CD4-positive, alpha-beta T cell treated with Interleukin-10 for 1 hour (primary cell): ENCODE results near the gene PSMB7.
A peak's percentile ranks its signal among the peaks of the same experiment; 100 is the strongest.

Experiments used
- DNase-seq: peaks from one replicate; pipeline ENCODE4 v3.0.0-alpha.2; 2020

PSMB7 gene

DNA sequence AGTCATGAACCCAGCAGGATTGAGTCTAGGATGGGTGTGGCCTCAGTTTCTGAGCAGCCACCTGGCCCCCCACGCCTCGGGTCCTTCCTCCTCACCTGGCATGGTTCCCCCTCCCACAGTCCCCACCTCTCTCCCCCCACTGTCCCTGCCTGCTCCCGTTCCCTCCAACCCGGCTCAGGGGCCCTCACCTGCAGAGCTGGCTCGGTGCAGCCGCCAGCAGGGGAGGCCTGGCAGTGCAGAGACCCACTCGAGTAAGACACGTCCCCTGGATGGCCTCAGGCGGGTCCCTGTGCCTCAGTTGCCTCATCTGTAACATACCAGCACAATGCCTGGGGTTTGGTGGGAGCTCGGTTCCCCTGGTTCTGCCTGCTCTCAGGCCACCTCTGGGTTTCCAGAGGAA, 91.3 kb downstream of the PSMB7 start:
- DNase-seq = no peak

DNA sequence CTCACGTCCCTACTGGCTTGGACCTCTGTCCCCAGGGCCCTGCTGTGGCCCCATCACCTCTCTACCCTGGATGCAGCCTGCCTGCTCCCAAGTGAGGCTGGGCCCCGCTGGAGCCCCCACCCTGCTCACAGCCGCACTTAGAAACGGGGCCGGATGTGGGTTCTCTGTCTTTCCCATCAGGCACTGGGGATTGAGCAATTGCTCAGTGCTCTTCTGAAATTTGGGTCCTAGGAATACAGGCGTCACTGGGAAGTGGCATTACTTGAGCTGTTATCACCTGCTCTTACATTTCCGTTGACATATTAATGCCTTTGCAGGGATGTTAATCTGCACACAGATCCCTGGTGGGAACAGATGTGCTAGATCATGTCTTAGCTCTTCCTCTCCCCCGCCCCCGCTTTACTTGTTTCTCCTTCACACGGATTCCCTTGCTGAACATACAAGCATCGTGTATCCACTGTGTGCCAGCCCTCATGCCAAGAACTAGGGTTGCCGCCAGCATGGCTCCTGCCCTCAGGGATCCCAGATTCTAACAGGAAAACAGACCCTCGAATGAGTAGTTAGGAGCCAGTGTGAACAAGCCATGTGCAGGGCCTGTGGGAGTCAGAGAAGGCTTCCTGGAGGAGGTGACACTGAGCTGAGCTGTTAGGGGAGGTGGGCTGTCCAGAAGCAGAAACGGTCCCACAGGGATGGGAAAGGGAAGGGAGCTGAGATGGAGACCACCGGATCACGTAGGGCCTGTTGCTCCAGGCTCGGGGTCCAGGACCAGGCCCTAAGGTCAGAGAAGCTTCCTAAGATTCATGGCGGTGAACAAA, 92.4 kb downstream of the PSMB7 start:
- DNase-seq = no peak

GRCh38 chr9:124321935-124322334, 93.3 kb downstream of the PSMB7 start:
- no peak for DNase-seq

- DNase-seq = no peak
These were observed 93.8 kb downstream of the PSMB7 start for GRCh38 chr9:124321416-124321815.

DNA sequence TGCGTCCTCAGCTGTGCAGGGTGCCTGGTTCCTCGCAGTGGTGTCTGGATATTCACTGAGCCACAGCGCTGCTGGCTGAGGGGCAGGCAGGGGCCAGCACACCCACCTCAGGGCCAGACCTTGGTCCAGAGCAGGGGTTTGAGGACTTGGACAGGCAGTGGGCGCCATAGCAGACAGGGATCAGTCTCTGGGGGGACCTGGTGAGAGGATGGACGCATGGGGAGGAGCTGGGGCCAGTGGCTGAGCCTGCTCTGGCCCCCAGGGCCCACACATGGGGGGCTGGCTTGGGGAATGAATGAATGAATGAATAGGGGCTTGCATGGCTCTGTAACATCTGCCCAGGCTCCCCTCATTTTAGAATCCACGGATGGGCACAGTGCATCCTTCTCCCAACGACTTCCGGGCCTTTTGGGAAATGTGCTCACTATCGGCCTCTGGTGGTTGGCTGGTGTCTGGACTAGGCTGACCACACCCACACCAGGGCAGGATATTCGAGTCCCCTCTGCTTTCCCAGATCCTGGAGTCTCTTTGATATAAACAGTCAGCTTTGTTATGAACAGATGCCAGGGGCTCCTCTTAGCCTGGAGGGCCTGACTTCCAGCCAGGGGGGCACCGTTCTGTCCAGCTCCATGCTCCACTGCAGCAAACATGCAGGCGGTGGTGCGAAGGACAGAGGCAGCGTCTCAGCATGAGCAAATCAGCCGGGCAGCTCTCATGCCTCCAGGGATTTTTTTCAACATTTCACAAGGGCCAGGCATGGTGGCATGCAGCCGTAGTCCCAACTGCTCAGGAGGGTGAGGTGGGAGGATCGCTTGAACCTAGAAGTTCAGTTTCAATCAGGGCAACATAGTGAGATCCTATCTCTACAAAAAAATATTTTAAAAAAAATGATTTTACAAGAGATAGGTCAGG, 94.9 kb downstream of the PSMB7 start:
- peak; percentile 47 for DNase-seq

- no peak for DNase-seq
These were observed 99.4 kb downstream of the PSMB7 start for GRCh38 chr9:124315882-124316281.

GRCh38 chr9:124313940-124314339, 101.3 kb downstream of the PSMB7 start:
- DNase-seq = no peak

DNA sequence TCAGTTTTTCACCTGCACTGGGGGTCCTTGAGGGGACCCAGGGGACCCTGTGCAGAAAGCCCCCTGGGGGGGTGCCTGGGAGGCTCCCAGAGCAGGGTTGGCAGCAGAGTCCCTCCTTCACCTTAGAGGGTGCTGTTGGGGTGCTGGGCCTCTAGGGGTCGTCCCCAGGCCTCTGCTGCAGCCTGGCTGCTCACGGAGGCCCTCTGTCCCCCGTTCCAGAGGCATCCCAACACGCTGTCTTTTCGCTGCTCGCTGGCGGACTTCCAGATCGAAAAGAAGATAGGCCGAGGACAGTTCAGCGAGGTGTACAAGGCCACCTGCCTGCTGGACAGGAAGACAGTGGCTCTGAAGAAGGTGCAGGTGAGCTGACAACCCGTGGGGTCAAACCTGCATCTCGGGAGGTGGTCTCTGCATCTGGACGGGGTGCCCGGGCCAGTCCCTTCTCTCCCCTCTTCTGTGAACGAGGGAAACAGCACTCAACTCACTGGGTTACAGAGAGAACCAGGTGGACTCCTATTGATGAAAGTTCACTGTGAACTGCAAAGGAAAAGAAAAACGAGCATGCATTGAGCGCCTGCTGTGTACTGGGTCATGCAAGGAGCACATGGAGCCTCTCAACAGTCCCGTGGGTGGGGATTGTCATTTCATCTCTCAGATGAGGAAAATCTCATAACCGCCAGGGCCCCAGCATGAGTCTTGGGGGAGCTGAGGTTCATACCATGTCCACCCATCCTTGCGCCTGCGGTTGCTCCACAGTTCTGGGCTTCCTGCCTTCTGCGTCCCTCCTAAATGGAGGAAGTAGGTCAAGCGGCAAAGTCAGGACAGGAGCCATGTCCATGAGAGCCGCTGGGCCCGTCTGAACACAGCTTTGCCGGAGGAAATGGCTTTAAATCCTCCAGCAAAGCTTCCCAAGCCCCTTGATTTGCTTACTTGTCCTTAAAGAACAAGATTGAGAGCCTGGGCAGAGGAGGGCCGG, 102.7 kb downstream of the PSMB7 start:
- DNase-seq = no peak

- DNase-seq = no peak
These were observed 104.0 kb downstream of the PSMB7 start for GRCh38 chr9:124311283-124311682.

- DNase-seq = no peak
These were observed 105.6 kb downstream of the PSMB7 start for GRCh38 chr9:124309667-124310084.

DNA sequence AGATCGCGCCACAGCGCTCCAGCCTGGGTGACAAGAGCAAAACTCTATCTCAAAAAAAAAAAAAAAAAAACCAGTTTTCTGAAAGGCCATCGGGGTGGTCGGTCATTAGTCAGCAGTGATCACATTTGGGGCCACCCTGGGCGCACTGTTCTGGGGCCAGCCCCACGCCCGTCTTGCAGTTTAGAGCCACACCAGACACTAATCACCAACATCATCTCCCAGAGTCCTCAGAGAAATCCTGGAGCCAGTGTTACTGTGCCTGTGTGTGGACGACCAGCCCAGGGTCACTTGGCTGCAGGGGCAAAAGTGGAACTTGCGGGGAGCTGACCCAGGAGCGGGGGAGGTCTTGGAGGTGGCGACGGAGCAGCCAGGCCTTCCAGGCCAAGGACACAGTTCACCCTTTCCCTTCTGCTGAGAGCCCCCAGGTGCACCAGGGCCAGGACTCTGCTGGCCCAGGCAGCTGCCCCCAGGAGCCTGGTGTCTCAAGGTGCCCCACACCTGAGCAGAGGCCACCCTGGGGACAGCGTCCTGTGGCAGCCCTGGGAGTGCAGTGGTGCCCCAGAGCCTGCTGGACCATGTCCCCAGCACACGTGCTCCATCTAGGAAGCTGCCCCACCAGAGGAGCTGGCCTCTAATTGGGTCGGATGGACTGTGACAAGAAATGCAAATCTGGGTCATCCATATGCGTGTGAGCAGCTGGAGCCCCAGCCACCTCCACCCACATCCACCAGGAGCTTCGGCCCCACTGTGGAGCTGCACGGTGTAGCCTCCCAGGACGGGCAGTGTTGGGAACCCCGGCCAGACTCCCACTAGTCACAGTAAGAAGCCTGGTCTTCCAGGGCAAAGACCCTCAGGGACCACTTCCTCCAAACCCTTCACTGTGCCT, 106.4 kb downstream of the PSMB7 start:
- no peak for DNase-seq

DNA sequence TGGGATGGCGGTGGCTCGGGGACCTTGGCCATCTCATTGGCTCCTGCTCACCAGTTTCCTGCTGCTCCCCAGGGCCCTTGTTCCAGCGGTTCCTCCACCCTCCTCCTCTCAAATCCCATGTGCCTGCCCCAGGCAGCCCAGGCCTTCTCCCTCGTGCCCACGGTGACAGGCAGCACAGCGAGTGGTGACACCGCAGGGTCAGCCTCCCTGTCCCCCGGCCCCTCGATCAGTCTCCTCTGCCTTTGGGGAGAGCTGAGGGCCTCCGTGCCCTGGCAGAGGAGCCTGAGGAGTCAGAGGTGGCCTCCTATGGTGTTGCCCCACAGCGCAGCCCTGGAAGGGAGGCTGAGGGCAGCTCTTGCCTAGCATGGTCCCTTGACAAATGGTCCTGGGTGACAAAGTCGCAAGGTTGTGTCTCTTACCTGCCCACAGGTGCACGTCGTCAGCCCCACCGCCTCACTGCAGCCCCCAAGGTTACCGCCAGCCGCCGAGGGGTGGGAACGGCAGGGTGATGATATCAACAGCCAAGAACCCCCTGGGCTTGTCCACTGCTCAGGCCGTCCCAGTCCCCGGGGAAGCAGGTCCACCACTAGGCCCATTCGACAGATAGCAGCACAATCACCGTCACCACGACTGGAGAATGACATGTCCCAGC, 107.7 kb downstream of the PSMB7 start:
- no peak for DNase-seq

- DNase-seq = no peak
These were observed 109.0 kb downstream of the PSMB7 start for GRCh38 chr9:124306098-124306735.

- DNase-seq = no peak
These were observed 111.0 kb downstream of the PSMB7 start for GRCh38 chr9:124304285-124304684.

DNA sequence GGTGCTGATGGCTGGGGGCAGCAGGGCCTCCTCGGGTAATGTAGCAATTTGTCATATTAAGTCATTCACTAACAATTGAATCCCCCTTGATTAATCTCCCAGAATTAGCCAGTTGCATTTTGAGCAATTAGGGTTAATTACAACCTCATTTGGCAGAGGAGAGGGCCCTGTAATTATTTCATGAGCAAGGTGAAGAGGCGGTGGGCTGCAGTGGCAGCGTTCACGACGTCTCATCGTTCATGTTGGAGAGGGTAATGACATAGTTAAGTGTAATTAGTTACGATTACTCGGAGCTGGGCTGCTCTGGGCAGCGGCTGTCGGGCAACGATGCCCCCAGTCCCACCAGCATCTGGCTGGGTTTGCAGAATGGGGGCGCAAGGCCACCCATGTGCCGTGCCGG, 111.5 kb downstream of the PSMB7 start:
- DNase-seq = no peak
